CD4-positive, alpha-beta T cell treated with Interleukin-2 at 100 ng/mL for 4 hours (primary cell): ENCODE data around the gene NUDT7.

Experiments used
- DNase-seq: peaks from one replicate; pipeline ENCODE4 v3.0.0-alpha.2; 2020; ENCODE audit warnings: low spot score

The NUDT7 gene

DNA sequence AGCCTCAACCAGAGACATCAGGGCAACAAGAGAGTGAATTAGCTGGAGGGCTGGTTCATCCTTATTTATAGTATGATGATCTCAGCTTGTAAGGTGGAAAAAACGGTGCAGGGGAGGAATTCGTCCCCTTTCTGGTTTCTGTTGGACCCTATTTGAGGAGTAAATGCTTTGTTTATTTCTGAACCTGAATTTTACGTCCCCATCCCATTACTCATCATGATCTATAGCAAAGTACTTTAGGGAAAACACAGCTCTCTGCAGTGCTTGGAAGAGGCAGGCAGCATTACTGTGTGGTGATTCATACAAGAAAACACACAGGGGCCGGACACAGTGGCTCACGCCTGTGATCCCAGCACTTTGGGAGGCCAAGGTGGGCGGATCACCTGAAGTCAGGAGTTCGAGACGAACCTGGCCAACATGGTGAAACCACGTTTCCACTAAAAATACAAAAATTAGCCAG, 58.1 kb downstream of the NUDT7 start:
- no peak for DNase-seq

- no peak for DNase-seq
Measured at GRCh38 chr16:77781091-77781490, 58.8 kb downstream of the NUDT7 start.

DNA sequence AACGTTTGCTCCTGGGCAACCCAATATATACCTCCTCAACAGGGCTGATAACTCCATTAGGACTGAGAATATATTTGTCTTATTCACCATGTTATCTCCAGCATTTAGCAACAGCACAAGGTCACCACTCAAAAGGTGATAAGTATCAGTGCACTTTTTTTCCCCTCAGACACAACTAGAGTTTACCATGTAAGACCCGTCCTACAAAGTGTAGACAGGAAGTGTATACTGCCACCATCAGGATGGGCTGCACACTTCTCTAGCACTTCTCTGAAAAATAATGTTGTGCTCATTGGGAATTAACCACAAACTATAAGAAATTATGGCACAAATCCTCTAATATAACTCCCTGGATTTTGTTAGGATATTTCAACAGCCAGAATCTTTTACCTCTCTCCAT, 60.4 kb downstream of the NUDT7 start:
- no peak for DNase-seq

DNA sequence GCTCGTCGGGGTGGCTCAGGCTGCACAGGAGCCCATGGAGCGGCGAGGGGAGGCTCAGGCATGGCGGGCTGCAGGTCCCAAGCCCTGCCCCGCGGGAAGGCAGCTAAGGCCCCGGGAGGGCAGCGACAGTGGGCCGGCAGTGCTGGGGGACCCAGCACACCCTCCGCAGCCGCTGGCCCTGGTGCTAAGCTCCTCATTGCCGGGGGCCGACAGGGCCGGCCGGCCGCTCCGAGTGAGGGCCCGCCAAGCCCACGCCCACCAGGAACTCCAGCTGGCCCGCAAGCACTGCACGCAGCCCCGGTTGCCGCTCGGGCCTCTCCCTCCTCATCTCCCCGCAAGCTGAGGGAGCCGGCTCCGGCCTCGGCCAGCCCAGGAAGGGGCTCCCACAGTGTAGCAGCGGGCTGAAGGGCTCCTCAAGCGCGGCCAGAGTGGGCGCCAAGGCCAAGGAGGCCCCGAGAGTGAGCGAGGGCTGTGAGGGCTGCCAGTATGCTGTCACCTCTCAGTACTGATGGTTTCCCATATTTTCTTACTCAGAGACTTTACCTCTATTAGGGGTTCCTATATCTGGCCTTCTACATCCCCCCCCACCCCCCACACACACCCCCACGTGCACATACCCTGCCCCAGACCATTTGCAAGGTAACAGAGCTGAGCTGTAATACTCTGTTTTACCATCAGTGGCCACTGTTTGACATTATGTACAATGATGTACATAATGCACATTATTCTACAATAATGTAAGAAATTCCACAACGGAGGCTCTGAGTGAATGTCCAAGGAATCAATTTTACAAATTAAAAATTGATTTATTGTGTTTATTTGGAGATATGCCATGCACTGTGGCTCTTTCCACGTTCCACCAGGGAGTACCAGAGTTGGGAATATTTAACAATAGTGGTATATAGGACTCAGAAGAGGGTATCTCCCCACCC, 62.4 kb downstream of the NUDT7 start:
- no peak for DNase-seq

GRCh38 chr16:77785373-77785764, 63.1 kb downstream of the NUDT7 start:
- DNase-seq = no peak

DNA sequence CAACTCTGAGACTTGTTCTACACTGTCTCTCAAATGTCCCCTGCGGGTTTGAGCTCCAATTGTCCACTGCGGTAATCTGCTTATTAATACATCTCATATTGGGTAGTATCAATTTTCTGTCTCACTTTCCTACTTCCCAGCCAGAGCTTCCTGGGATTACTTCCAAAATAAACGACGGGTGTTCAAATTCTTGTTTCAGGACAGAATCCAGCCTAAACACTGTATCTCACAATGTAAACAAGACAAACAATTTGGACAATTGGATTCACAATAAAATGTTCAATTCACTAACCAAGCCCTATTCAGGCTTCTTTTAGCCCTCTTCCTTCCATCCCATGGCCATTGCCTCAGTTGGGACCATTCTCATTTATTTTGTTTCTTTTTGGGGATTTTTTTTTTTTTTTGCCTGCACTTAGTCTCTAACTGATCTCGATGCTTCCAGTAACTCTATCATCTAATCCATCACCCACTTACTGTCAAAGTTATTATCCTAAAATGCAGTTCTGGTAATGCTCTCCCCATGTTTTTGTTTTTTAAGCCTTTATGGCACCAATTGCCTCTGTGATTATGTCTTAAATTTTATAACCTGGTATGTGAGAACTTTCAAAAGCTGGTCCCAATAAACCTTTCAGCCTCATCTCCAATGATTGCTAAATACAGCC, 64.0 kb downstream of the NUDT7 start:
- no peak for DNase-seq

DNA sequence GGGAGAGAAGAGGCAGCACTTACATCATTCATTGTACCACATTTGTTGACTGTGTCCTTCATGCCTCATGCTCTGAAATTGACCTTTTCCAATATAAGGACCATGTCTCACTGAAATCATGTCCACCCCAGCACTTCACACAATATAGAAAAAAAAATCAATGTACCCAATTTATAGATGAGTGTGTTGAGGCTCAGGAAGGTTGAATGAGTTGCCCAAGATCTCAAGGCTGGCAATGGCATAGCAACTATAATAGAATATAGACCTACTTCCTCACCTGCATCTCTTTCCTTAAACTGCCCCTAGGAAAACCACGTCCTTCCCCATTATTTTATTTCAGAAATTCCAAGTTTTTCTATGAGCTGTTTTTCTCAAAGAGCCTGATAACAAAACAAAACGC, 65.1 kb downstream of the NUDT7 start:
- no peak for DNase-seq

- DNase-seq = no peak
Measured at GRCh38 chr16:77788181-77789084, 66.1 kb downstream of the NUDT7 start, which contains the start of gene VAT1L. Gene VAT1L (plus strand): TSS chr16:77788564. CDS start chr16:77788683, 119 bp downstream.

DNA sequence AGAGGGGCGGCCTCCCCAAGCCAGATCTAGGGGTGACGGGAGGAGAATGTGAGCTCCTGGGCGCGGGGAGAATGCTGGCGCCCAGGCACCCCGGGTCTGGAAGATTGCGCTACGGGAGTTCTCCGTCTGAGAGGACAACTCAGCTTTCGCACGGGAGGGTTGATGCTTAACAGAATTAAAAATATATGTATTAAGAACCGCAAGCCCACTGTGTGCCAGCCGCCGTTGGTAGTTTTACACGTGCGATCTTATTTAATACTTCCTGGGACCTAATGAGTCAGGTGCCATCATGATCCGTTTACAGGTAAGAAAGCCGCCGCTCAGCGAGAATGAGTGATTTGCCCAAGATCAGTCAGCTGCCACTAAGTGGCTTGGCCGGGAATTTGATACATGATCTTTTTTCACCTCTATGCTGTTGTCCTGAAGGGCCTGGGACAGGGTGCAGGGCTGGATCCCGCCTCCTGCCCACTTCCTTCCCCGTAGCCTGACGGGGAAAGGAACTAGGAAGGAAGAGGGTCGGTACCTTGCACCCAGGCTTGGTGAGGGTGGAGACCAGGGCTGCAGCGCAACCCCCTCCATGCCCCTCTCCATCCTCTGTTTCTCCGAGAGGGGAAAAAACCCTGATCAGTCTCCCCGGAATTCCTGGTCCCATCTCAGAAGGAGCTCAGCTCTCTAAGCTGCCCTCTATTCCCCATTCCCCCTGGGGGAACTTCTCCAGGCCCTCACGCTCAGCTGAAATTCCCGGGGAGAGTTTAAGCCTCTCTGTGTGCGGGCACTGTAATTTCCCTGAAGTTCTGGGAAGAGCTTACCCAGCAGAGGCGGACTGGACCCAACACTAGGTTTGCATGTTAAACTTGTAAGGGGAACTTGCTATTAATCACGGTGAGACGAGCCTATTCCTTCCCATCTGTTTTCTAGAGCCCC, 67.0 kb downstream of the NUDT7 start:
- DNase-seq = no peak

DNA sequence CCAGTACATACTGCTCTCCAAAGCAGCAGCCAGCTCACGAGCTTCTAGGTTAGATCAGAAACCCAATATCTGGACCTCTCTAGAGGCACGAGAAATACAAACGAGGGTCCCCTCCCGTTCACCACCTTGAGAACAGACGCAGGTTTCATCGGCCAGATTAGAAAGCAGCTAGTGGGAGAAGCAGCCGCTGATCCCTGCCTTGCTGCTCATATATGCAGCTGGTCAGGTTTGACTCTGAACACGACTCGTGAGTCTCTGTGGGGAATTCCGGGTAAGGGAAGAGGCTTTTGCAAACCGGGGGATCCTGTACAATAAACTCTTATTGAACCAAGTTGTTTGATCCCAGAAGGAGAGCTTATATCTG, 67.7 kb downstream of the NUDT7 start:
- no peak for DNase-seq

DNA sequence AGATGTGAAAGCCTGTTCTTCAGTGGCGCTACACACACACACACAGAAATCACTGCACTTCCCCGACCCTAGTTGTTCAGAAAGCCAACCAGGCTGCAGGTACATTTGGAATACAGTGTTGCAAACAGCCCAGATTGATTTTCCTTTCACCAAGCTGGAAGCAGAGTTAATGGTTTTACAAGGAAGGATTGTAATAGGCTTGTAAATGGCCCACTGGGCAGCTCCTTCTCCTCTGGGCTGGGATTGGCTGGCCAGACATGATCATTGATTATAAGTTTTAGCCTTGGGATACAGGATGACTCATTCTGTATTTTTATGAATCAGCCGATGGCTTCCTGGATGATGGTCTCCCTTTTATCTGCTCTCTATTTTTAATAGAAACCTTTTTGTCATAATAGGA, 68.6 kb downstream of the NUDT7 start:
- no peak for DNase-seq
